Thyroid gland (tissue), 4 donors: ENCODE data around the gene SPRED2.

Experiments used
- POLR2A ChIP-seq, 2 donors: fragments of 450-650 bp; IDR thresholded peaks; one replicate each; pipeline ENCODE4 v1.6.1; 2017; ENCODE audit warnings: antibody characterized with exemption in 2 of 2, mild to moderate bottlenecking in 2 of 2, moderate library complexity in 1 of 2
- TF ChIP-seq, protein P1 (sequence below), 6 experiments: fragments of 200-600 bp in 3 of 6; fragments of 450-650 bp in 3 of 6; sonication (generic) in 3 of 6; IDR thresholded peaks; one replicate each; pipeline ENCODE4 v1.5.1; 2016 to 2019; ENCODE audit warnings: antibody characterized with exemption in 6 of 6, mild to moderate bottlenecking in 2 of 6, inconsistent platforms in 1 of 6, moderate library complexity in 1 of 6

DNA sequence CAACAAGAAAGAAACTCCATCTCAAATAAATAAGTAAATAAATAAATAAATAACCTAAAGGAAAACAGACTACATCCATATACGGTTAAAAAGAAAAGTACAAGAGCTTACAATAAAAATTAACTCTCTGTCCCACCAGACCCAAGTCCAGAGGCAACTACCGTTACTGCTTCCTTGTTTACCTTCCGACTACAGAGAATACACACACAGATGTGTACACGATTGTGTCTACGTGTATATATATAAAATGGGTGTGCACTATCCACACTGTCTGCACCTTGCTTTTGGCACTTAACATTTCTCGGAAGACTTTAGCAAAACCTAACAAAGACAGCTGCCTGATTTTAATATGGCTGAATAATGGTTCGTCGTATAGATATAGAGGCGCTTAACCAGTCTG lies 134.9 kb downstream of the SPRED2 start:
- TF ChIP-seq, protein P1, sequence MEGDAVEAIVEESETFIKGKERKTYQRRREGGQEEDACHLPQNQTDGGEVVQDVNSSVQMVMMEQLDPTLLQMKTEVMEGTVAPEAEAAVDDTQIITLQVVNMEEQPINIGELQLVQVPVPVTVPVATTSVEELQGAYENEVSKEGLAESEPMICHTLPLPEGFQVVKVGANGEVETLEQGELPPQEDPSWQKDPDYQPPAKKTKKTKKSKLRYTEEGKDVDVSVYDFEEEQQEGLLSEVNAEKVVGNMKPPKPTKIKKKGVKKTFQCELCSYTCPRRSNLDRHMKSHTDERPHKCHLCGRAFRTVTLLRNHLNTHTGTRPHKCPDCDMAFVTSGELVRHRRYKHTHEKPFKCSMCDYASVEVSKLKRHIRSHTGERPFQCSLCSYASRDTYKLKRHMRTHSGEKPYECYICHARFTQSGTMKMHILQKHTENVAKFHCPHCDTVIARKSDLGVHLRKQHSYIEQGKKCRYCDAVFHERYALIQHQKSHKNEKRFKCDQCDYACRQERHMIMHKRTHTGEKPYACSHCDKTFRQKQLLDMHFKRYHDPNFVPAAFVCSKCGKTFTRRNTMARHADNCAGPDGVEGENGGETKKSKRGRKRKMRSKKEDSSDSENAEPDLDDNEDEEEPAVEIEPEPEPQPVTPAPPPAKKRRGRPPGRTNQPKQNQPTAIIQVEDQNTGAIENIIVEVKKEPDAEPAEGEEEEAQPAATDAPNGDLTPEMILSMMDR (IDR thresholded peaks at IDR 0.05): no peak
- no peak for TF ChIP-seq POLR2A (IDR thresholded peaks at IDR 0.05)
